Skin of body (tissue), 2 donors: ENCODE results near the gene CUL3. TPM values are rescaled to one million over a fixed set of nuclear protein-coding genes. Genes with fewer than 3 reads are reported as not detected.
"Not testable (repeated sequence)": the region's sequence is repeated elsewhere in the genome, so short reads cannot be mapped to it uniquely, and the experiment has no call there.

Experiments used
- DNase-seq: peaks from one replicate; lab custom pipeline; 2025; lab: John Stamatoyannopoulos, UW
- total RNA-seq: library from RNA; depleted of rRNA; stranded (reverse); fragments of >200 nt; gene quantifications from one replicate; pipeline ENCODE4 v1.2.3, GENCODE V29; 2014

Gene CUL3
- total RNA-seq, 1 donor from 2014 or later, result 90.3 TPM

GRCh38 chr2:224583033-224583432 lies 2.1 kb downstream of the CUL3 start:
- DNase-seq, result not testable (repeated sequence)

GRCh38 chr2:224580248-224580647 lies 4.9 kb downstream of the CUL3 start:
- DNase-seq, result no peak

DNA sequence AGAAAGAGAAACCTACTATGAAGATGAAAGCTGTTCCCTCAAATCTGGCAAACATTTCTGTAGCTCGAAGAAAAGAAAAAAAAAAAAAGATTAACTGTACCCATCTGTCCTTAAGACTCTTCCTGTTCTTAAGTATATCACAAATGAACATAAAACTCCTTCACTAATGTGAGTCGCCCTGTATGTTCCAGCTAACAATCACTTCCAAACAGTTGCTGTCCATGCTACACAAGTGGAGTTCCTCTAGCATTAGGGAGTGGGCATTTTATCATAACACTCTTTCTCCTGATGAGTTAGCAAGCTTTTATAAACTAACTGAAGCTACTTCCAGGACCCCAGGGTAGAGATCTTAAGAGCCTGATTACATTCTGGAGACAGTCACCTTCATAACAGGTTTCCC lies 5.8 kb downstream of the CUL3 start:
- no peak for DNase-seq

GRCh38 chr2:224577541-224577940 lies 7.6 kb downstream of the CUL3 start:
- no peak for DNase-seq

DNA sequence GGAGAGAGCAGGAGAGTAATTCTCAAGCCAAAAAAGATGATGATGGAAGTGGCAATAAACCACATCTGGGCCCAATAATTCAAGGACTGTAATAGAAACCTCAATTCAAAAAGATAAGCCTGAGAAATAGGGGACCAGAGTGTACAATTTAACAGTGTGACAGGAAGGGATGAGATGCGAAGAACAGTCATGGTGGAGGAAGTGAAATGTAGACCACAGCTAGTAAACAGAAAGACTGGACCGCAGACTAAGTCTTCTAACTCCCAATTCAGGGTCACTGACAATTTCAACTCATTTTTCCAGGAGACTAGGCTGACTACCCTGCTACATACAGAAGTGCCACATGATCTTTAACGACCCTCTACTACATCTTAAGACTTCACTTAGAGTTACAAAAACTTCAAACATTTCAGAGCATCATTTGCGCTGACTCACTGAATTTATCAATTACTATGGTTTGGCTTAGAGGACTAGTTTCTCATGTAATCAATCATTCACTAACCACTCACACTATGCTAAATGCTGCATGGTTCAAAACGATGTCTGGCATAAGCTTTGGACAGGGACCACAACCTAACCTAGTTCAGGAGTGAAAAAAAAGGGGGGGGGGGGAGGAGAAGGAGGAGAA lies 9.0 kb downstream of the CUL3 start:
- no peak for DNase-seq

DNA sequence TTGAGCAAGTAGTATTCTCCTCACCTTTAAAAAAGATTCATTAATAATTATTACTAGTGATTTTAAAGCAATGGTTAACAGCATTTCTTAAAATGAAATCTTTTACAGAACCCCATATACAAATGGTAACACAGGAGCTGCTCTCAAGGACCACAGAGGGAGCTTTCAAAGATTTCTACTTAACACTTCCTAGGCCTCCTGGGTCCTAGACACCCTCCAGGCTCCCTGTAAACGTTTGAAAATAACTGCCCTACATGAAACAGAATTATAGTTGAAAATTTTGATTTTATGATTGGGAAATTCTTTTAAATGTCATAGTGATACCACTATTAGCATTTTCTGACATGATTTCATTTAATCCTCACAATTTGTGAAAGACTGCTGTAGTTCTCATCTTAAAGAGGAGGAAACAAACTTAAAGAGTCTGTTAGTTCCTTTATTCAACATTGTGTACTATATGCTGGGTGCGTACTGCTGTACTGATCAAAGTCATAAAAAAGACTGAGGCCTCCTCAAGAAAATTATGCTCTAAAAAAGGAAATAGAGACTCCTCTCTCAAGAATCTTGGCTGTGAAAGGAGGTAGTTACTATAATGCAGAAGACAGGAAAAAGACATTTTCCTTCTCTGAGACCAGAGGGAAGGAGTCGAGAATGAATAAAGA lies 10.6 kb downstream of the CUL3 start:
- no peak for DNase-seq

DNA sequence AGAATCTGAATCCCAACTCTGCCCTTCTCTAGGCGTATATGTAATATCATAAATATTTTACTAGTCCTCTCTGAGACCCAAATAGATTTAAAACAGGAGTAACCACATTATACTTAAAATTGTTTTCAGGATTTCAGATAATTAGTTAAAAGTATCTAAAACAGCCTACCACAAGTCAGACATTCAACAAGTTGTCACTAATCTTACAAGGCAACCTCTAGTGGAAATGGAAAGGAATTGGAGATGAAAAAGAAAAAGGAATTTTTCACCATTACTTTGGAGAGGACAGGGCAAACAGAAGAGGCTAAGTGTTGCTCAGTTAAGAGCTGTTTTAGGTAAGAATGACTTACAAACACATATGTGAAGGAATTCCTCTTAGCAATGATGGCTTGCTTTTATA lies 11.4 kb downstream of the CUL3 start:
- DNase-seq, result no peak

GRCh38 chr2:224572338-224572737 lies 12.8 kb downstream of the CUL3 start:
- DNase-seq, result no peak

GRCh38 chr2:224570328-224570993 lies 14.7 kb downstream of the CUL3 start:
- DNase-seq, result peak; percentile 17

- no peak for DNase-seq
These were observed 15.5 kb downstream of the CUL3 start for GRCh38 chr2:224569654-224570053.

- no peak for DNase-seq
These were observed 19.6 kb downstream of the CUL3 start for GRCh38 chr2:224565452-224566035.

- no peak for DNase-seq
These were observed 21.6 kb downstream of the CUL3 start for GRCh38 chr2:224563537-224563936.

GRCh38 chr2:224562831-224563230 lies 22.3 kb downstream of the CUL3 start:
- DNase-seq, result no peak

DNA sequence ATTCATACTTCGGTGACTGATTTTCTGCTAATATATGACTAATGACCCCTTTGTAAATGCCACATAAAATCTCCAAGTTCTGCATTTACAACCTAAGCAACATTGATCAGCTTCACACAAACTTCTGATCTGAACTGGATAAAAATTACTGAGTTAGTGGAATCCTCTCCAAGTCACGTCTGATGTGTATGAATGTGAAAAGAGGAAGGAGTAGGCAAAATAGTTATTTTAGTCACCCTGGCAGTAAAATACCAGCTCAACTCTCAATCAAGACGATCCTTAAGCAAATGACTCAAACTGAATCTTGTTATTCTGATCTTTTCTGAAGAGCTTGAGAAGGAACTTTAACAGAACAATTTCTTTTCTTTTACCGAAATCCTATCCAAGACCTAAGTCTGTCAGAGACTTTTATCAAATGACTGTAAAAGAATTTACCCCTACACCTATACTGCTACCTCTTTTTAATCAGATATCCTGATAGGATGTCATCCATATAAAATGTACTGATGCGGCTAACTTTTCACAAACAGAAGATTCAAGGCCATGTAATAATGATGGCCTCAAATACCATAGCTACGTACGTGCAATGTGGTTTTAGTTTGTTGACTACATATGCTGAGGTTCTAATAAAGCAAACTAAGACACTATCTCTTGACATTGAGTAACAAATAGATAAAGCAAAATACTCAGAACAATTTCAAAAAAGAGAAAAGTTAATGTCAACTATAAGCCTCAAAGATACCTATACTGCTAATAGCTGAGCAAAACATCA lies 23.7 kb downstream of the CUL3 start:
- DNase-seq, result no peak

GRCh38 chr2:224560549-224560948 lies 24.6 kb downstream of the CUL3 start:
- DNase-seq, result no peak

- no peak for DNase-seq
These were observed 27.6 kb downstream of the CUL3 start for GRCh38 chr2:224557610-224558009.

GRCh38 chr2:224556381-224556780 lies 28.8 kb downstream of the CUL3 start:
- DNase-seq, result no peak

GRCh38 chr2:224555823-224556366 lies 29.3 kb downstream of the CUL3 start:
- DNase-seq, result no peak

- no peak for DNase-seq
These were observed 32.4 kb downstream of the CUL3 start for GRCh38 chr2:224552771-224553170.

- no peak for DNase-seq
These were observed 33.5 kb downstream of the CUL3 start for GRCh38 chr2:224551693-224552092.

GRCh38 chr2:224546926-224547325 lies 38.2 kb downstream of the CUL3 start:
- DNase-seq, result no peak
